Measurements from ENCODE around the gene NDUFS1. TPM values are rescaled to one million over a fixed set of nuclear protein-coding genes. Genes with fewer than 3 reads are reported as not detected.

Gene NDUFS1
- total RNA-seq, 1 donor from 2014 or later = 86.8 TPM

GRCh38 chr2:206071807-206072206 lies 87.4 kb downstream of the NDUFS1 start:
- no peak for DNase-seq (ENCODE audit: low spot score in 2 of 2)
- no peak for FAIRE-seq

GRCh38 chr2:206069417-206069816 lies 89.8 kb downstream of the NDUFS1 start:
- DNase-seq (ENCODE audit: low spot score in 2 of 2) (no peak), FAIRE-seq (no peak)

- DNase-seq (ENCODE audit: low spot score in 2 of 2) (no peak), FAIRE-seq (no peak)
Measured at GRCh38 chr2:206068207-206068606, 91.0 kb downstream of the NDUFS1 start.

Small RNAs within 50 kb of the gene (small RNA-seq; reads per million reads assigned to genes)
- gene RF00134 = not detected
- not detected for gene RF02271
- not detected for gene SNORA41
- 0.15 reads per million for gene SNORD51

Other genes with a start within 250 kb of the NDUFS1 start
- 16.3 TPM for gene INO80D, start 73.3 kb downstream of the NDUFS1 start, total RNA-seq
- 669 TPM for gene EEF1B2, start 451 bp upstream of the NDUFS1 start, total RNA-seq
- 31.4 TPM for gene ZDBF2, start 115.2 kb upstream of the NDUFS1 start, total RNA-seq